GM03348 (cell line): ENCODE measurements around the gene GPR33.
A peak's percentile ranks its signal among the peaks of the same experiment; 100 is the strongest.
"Not testable (repeated sequence)": the region's sequence is repeated elsewhere in the genome, so short reads cannot be mapped to it uniquely, and the experiment has no call there.

Source experiments
- DNase-seq: peaks from one replicate; pipeline ENCODE4 v3.0.0; 2012; ENCODE audit warnings: low spot score

The GPR33 gene

GRCh38 chr14:31461545-31461944, 26.3 kb downstream of the GPR33 start:
- DNase-seq, result no peak

GRCh38 chr14:31457665-31458659, 29.9 kb downstream of the GPR33 start:
- DNase-seq, result no peak

- peak; percentile 98 for DNase-seq
These were observed 30.8 kb downstream of the GPR33 start, which contains the start of gene DTD2 for GRCh38 chr14:31456841-31457664. TSS of gene DTD2 (minus strand) at chr14:31457506. CDS start at chr14:31457393, 113 bp downstream.

GRCh38 chr14:31449971-31450610, 37.7 kb downstream of the GPR33 start:
- peak; percentile 58 for DNase-seq

- DNase-seq, result no peak
These were observed 38.7 kb downstream of the GPR33 start for GRCh38 chr14:31449136-31449535.

GRCh38 chr14:31445703-31446102, 42.1 kb downstream of the GPR33 start:
- DNase-seq, result no peak

GRCh38 chr14:31442284-31442683, 45.6 kb downstream of the GPR33 start:
- no peak for DNase-seq

- DNase-seq, result peak; percentile 64
These were observed 46.3 kb downstream of the GPR33 start for GRCh38 chr14:31441273-31442111.

GRCh38 chr14:31440280-31440679, 47.6 kb downstream of the GPR33 start:
- no peak for DNase-seq

GRCh38 chr14:31439561-31439960, 48.3 kb downstream of the GPR33 start:
- peak; percentile 29 for DNase-seq

GRCh38 chr14:31437045-31437691, 50.7 kb downstream of the GPR33 start:
- not testable (repeated sequence) for DNase-seq

- peak; percentile 77 for DNase-seq
These were observed 52.6 kb downstream of the GPR33 start for GRCh38 chr14:31435276-31435675.
